ENCODE results near the gene DMRTB1. TPM values are rescaled to one million over a fixed set of nuclear protein-coding genes. Genes with fewer than 3 reads are reported as not detected.

DMRTB1 gene
- total and polyA plus RNA-seq, 2 of the 4 experiments (the other 2 are of a cell fraction): not detected

DNA sequence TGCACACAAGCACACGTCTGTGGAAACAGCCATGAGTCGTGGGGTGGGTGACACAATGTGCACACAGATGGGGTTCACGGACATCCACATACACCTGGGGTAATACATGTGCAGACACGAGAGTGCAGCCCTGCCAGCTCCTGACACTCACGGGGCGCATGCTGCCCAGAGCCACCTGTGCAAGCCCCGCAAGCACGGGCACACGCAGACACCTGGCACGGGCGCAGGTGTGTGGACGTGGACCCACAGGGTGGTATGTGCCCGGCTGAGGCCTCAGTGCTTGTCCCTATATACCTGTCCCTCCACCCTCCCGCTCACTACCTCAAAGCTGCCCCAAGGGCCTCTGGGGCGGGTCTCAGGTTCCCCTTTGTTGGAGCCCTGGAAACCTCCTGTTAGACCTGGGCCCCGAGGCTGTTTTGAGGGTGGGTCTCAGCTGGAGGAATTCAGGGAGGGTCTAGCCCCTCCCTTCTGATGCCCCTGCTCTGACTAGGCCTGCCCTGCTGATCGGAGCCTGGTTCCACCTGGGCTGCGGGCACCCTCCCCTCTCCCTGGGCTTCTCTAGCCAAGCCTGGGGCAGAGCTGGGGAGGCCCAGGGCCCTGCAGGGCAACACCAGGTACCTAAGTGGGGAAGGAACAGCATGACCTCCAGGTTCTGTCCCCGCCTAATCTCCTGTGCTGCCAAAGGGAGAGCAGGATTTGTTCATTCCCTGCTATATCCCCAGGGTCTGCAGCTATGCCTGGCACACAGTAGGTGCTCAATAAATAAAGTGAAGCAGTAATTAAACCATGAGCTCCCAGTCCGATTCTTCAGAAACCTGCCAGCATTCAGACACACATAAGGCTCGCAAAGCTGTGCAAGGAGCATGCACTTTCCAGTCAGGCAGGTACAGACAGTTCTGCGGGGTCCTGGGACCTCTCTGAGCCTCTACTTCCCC lies 49.1 kb downstream of the DMRTB1 start (continued):
- TF ChIP-seq, protein P1, sequence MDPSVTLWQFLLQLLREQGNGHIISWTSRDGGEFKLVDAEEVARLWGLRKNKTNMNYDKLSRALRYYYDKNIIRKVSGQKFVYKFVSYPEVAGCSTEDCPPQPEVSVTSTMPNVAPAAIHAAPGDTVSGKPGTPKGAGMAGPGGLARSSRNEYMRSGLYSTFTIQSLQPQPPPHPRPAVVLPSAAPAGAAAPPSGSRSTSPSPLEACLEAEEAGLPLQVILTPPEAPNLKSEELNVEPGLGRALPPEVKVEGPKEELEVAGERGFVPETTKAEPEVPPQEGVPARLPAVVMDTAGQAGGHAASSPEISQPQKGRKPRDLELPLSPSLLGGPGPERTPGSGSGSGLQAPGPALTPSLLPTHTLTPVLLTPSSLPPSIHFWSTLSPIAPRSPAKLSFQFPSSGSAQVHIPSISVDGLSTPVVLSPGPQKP (IDR thresholded peaks at IDR 0.05; ENCODE audit: borderline replicate concordance, low read depth, low read length): no peak

DNA sequence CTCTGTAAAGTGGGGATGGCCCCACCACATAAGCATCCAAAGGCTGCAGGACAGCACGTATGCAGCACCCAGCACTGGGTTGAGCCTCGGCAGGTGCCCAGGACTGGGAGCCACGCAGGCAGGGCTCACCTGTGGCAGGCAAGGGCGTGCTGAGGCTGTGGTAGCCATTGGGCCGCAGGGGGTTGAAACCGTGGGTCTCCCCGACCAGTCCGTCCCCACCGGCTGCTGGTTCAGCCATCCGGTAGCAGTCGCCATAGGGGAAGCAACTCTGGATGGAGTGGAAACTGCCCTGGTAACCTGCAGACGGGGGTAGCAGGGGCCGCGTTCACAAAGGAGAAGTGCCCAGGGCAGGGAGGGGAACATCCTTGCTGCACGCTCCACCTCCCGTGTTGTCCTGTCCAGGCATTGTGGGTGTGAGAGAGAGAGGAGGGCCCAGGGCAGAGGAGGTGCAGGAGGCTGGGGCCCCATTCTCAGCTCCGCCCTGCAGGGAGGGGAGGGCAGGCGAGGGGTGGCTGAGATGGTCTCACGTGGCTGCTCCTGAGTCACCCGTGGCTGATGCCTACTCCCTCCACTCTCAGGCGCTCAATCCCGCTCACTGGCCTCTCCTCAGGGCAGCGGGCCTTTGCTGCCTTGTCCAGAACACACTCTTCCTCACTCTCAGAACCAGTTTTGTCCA lies 49.9 kb downstream of the DMRTB1 start:
- no peak overlapping the region for H2BK5ac ChIP-seq (ENCODE audit: low read depth, low read length, poor library complexity, severe bottlenecking)
- no peak overlapping the region for H2AK9ac ChIP-seq (replicated peaks; ENCODE audit: low read depth, low read length, poor library complexity)
- no peak overlapping the region for H2AK5ac ChIP-seq (ENCODE audit: low read depth, low read length)
- BruUV-seq (replicated peaks): no TSS peak
- peak; percentile 56 for DNase-seq
- H3K56ac ChIP-seq (ENCODE audit: extremely low read depth, insufficient read depth, low read length): no peak overlapping the region
- 71% methylated on average over 11 of the region's 23 CpGs; no CpG with 5 or more reads in 1 of the 2 experiments for WGBS, 2 experiments (ENCODE audit: extremely low coverage in 2 of 2, insufficient read length in 1 of 2)
- CTCF ChIA-PET: no interaction called here
- H3K23ac ChIP-seq (ENCODE audit: low read depth, low read length): no peak overlapping the region
- in situ Hi-C loops (cut with MboI; ENCODE audit: low sequenced_read_pairs): no loop called here
- no peak overlapping the region for H3K18ac ChIP-seq (ENCODE audit: low read depth, low read length)
- TF ChIP-seq, protein P2, sequence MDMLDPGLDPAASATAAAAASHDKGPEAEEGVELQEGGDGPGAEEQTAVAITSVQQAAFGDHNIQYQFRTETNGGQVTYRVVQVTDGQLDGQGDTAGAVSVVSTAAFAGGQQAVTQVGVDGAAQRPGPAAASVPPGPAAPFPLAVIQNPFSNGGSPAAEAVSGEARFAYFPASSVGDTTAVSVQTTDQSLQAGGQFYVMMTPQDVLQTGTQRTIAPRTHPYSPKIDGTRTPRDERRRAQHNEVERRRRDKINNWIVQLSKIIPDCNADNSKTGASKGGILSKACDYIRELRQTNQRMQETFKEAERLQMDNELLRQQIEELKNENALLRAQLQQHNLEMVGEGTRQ (IDR thresholded peaks at IDR 0.05; ENCODE audit: low read depth, low read length): peak; percentile 65
- TF ChIP-seq BHLHE40 (IDR thresholded peaks at IDR 0.05; ENCODE audit: low read depth, low read length) (peak; percentile 54; the same call in 1 of the 2 replicates), MXI1 (IDR thresholded peaks at IDR 0.05; ENCODE audit: borderline replicate concordance, low read depth, low read length) (no peak), NFE2L2 (IDR thresholded peaks at IDR 0.05; ENCODE audit: low read depth, low read length) (no peak), MAZ (IDR thresholded peaks at IDR 0.05; ENCODE audit: borderline replicate concordance, low read depth, low read length) (no peak), RCOR1 (IDR thresholded peaks at IDR 0.05; ENCODE audit: insufficient replicate concordance, low read length) (no peak), FOS (IDR thresholded peaks at IDR 0.05; ENCODE audit: low read depth, low read length) (no peak), CEBPB (IDR thresholded peaks at IDR 0.05; ENCODE audit: low read depth, low read length) (no peak)
- TF ChIP-seq, protein P3, sequence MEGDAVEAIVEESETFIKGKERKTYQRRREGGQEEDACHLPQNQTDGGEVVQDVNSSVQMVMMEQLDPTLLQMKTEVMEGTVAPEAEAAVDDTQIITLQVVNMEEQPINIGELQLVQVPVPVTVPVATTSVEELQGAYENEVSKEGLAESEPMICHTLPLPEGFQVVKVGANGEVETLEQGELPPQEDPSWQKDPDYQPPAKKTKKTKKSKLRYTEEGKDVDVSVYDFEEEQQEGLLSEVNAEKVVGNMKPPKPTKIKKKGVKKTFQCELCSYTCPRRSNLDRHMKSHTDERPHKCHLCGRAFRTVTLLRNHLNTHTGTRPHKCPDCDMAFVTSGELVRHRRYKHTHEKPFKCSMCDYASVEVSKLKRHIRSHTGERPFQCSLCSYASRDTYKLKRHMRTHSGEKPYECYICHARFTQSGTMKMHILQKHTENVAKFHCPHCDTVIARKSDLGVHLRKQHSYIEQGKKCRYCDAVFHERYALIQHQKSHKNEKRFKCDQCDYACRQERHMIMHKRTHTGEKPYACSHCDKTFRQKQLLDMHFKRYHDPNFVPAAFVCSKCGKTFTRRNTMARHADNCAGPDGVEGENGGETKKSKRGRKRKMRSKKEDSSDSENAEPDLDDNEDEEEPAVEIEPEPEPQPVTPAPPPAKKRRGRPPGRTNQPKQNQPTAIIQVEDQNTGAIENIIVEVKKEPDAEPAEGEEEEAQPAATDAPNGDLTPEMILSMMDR (conservative IDR thresholded peaks at IDR 0.05; ENCODE audit: low read depth, low read length): no peak
- dilution Hi-C loops (cut with HindIII; ENCODE audit: low sequenced_read_pairs, unreplicated experiment): no loop called here
- no peak overlapping the region for H3K9ac ChIP-seq (ENCODE audit: low read depth, low read length)
- H3K4ac ChIP-seq (ENCODE audit: low read depth, low read length): no peak overlapping the region; the same call in 1 of the 2 replicates
- no peak overlapping the region for H3K4me2 ChIP-seq (ENCODE audit: low read depth, low read length)
- no peak overlapping the region for H2BK15ac ChIP-seq (ENCODE audit: low read depth, low read length)
- ATAC-seq (ENCODE audit: low read depth): peak; percentile 71
- intact Hi-C loops (cut with micrococcal nuclease): no loop called here
- H3K79me1 ChIP-seq (ENCODE audit: low read depth in 1 of 2, low read length in 2 of 2): no peaks in the 10 kb centered on the region
- H3K9me3 ChIP-seq (ENCODE audit: control insufficient read depth, insufficient read depth, low read length): no peaks in the 10 kb centered on the region
- H3K4me1 ChIP-seq (ENCODE audit: control insufficient read depth, insufficient read depth, low read length): peaks cover 5% of the 10 kb centered on the region
- no peak overlapping the region for H4K91ac ChIP-seq (ENCODE audit: insufficient read depth, low read depth, low read length)
- H2AFZ ChIP-seq (replicated peaks; ENCODE audit: low read length, poor library complexity): peak overlapping the region; percentile 26
- no peak overlapping the region for H2BK120ac ChIP-seq (ENCODE audit: low read depth, low read length)
- no peaks in the 10 kb centered on the region for H3K9me1 ChIP-seq (ENCODE audit: insufficient read depth, low read length)
- POLR2A ChIA-PET (ENCODE audit: unreplicated experiment): no interaction called here
- H3K36me3 ChIP-seq (ENCODE audit: control insufficient read depth, insufficient read depth, low read length): no peaks in the 10 kb centered on the region; the same call in 1 of the 2 replicates
- no peak overlapping the region for H3K14ac ChIP-seq (replicated peaks; ENCODE audit: low read depth, low read length)
- no peak overlapping the region for H4K8ac ChIP-seq (ENCODE audit: low read depth in 2 of 2, low read length in 2 of 2)
- no peak overlapping the region for H3K27ac ChIP-seq (ENCODE audit: insufficient read depth, low read length)
- H3K27me3 ChIP-seq (ENCODE audit: control insufficient read depth, insufficient read depth, low read length): peaks cover 2% of the 10 kb centered on the region; the same call in 1 of the 2 replicates
- no peaks in the 10 kb centered on the region for H4K20me1 ChIP-seq (ENCODE audit: insufficient read depth, low read length)
- H4K5ac ChIP-seq (ENCODE audit: low read depth, low read length): no peak overlapping the region
- no peak overlapping the region for H3K4me3 ChIP-seq (ENCODE audit: insufficient read depth, low read depth, low read length)
- H2BK20ac ChIP-seq (ENCODE audit: low read depth, low read length): no peak overlapping the region
